ENCODE results near the gene TTBK2. TPM values are rescaled to one million over a fixed set of nuclear protein-coding genes. Genes with fewer than 3 reads are reported as not detected.

The TTBK2 gene
- total RNA-seq, 5 donors from 2014 or later (not counting 1 experiment from before 2014, with no cell fraction given): 26.2 to 30.7 (median 26.9) TPM

DNA sequence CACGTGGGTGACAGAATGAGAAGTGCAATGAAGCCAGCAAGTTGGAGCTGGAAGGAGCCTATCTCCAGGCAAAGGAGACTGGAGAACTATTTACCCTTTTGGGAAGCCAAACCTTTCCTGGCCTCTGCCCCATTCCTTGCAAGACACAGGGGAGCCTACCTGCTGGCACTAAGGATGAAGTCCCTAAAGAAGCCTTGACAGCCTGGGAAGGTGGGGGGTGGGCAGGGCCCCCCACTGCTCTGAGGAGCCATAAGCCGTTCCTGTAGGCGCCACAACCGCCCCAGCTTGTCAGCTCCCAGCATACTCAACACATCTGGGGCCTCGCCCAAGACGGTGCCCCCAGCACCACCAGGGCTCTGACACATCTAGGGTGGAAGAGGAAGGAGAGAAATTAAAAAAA, 189.1 kb downstream of the TTBK2 start:
- peak overlapping the region in 1 of 2 donors; percentile 59 for H3K27ac Mint-ChIP-seq
- DNase-seq (no peak), ATAC-seq (replicated peaks in 1 of 4) (no peak)
- no peak overlapping the region for H3K4me3 ChIP-seq (ENCODE audit: control insufficient read depth in 1 of 2, extremely low read depth in 1 of 2, low read length in 1 of 2)
- peaks cover 45% of the 10 kb centered on the region for H3K36me3 Mint-ChIP-seq
- no peaks in the 10 kb centered on the region for H3K27me3 ChIP-seq (replicated peaks in 1 of 2; ENCODE audit: control insufficient read depth in 2 of 2, extremely low read depth in 1 of 2, insufficient read depth in 2 of 2, low read length in 1 of 2)
- no peaks in the 10 kb centered on the region for H3K9me3 ChIP-seq
- no peaks in the 10 kb centered on the region for H3K27me3 Mint-ChIP-seq
- peaks cover 19 to 77% of the 10 kb centered on the region in 2 donors for H3K36me3 ChIP-seq (ENCODE audit: control insufficient read depth in 2 of 2, extremely low read depth in 1 of 2, insufficient read depth in 1 of 2, low read length in 1 of 2)
- H3K4me3 Mint-ChIP-seq: no peak overlapping the region
- peaks cover 10 to 19% (median 13%) of the 10 kb centered on the region in 3 donors for H3K4me1 Mint-ChIP-seq
- CTCF ChIA-PET: no interaction called here
- H3K4me1 ChIP-seq (ENCODE audit: control insufficient read depth in 1 of 2, extremely low read depth in 1 of 2, insufficient read depth in 2 of 2, low read length in 2 of 2): peaks cover 2 to 14% of the 10 kb centered on the region in 2 experiments
- POLR2A ChIA-PET: no interaction called here
- no peak overlapping the region for H3K27ac ChIP-seq (ENCODE audit: low read length)
- H3K9me3 Mint-ChIP-seq: no peaks in the 10 kb centered on the region
- no CpG with 5 or more reads among the region's 6 CpGs for WGBS (ENCODE audit: insufficient coverage)

DNA sequence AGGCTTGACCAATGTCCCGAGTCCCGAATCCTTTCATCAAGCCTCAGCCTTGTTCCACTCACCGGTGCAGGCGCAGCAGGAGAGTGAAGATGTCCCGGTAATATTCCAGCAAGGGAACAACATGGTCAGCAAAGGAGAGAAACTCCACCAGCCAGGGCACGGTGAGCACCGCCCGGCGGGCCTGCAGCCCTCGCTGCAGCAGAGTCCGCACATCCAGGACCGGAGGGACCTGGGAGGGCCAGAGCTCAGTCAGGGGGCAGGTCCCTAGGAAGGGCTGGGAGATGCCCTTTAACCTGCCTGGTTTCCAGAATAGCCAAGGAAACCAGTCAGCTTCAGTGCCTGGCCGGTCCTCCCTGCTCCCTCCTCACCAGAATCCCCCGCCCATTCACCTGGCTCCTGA, 190.0 kb downstream of the TTBK2 start:
- peaks cover 24 to 85% of the 10 kb centered on the region in 2 donors for H3K36me3 ChIP-seq (ENCODE audit: control insufficient read depth in 2 of 2, extremely low read depth in 1 of 2, insufficient read depth in 1 of 2, low read length in 1 of 2)
- H3K4me1 ChIP-seq (ENCODE audit: control insufficient read depth in 1 of 2, extremely low read depth in 1 of 2, insufficient read depth in 2 of 2, low read length in 2 of 2): peaks cover 0 to 7% of the 10 kb centered on the region in 2 experiments
- no peak for DNase-seq
- Mint-ChIP-seq H3K4me1 (peaks cover 5 to 15% (median 10%) of the 10 kb centered on the region in 3 donors), H3K27ac (no peak overlapping the region), H3K4me3 (no peak overlapping the region), H3K36me3 (peaks cover 47% of the 10 kb centered on the region), H3K9me3 (no peaks in the 10 kb centered on the region), H3K27me3 (no peaks in the 10 kb centered on the region)
- H3K27me3 ChIP-seq (replicated peaks in 1 of 2; ENCODE audit: control insufficient read depth in 2 of 2, extremely low read depth in 1 of 2, insufficient read depth in 2 of 2, low read length in 1 of 2): no peaks in the 10 kb centered on the region
- H3K4me3 ChIP-seq (ENCODE audit: control insufficient read depth in 1 of 2, extremely low read depth in 1 of 2, low read length in 1 of 2): no peak overlapping the region
- H3K9me3 ChIP-seq: no peaks in the 10 kb centered on the region
- POLR2A ChIA-PET: no interaction called here
- ATAC-seq (replicated peaks in 1 of 4): no peak
- 95% methylated on average over 13 of the region's 14 CpGs for WGBS (ENCODE audit: insufficient coverage)
- CTCF ChIA-PET: interaction anchor here in 1 of 2 donors (0.5 kb wide), 1 partner anchor 187 kb away, joined by 3 read pairs; no protein-coding TSS in a partner anchor
- no peak overlapping the region for H3K27ac ChIP-seq (ENCODE audit: low read length)

DNA sequence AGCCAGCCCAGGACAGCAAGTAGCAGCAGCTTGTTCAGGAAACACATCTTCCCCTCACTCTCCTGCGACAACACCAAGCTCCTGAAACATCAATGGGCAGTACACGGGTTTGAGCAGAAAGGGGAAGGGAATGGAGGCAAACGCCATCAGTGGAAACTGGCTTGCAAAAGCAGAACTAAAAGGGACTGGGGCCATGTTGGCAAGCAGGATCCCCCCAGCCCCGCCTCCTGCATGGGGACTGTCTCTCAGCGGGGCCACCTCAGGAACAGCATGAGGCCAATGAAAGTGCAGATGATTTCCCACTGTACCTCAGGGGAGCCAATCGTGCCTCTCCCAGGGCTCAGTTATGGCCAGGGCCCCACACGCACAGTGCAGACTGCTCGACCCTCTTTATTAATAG, 190.4 kb downstream of the TTBK2 start:
- DNase-seq: no peak
- ATAC-seq (replicated peaks in 1 of 4): no peak
- H3K36me3 ChIP-seq (ENCODE audit: control insufficient read depth in 2 of 2, extremely low read depth in 1 of 2, insufficient read depth in 1 of 2, low read length in 1 of 2): peaks cover 24 to 89% of the 10 kb centered on the region in 2 donors
- no peak overlapping the region for H3K27ac Mint-ChIP-seq
- H3K4me3 ChIP-seq (ENCODE audit: control insufficient read depth in 1 of 2, extremely low read depth in 1 of 2, low read length in 1 of 2): no peak overlapping the region
- no peak overlapping the region for H3K4me3 Mint-ChIP-seq
- H3K27me3 Mint-ChIP-seq: no peaks in the 10 kb centered on the region
- peaks cover 0 to 3% of the 10 kb centered on the region in 2 experiments for H3K4me1 ChIP-seq (ENCODE audit: control insufficient read depth in 1 of 2, extremely low read depth in 1 of 2, insufficient read depth in 2 of 2, low read length in 2 of 2)
- H3K9me3 ChIP-seq: no peaks in the 10 kb centered on the region
- H3K4me1 Mint-ChIP-seq: peaks cover 5 to 11% (median 8%) of the 10 kb centered on the region in 3 donors
- 91% methylated on average over 6 of the region's 8 CpGs for WGBS (ENCODE audit: insufficient coverage)
- no peaks in the 10 kb centered on the region for H3K27me3 ChIP-seq (replicated peaks in 1 of 2; ENCODE audit: control insufficient read depth in 2 of 2, extremely low read depth in 1 of 2, insufficient read depth in 2 of 2, low read length in 1 of 2)
- ChIA-PET CTCF (interaction anchor here in 1 of 2 donors (0.5 kb wide), 1 partner anchor 188 kb away, joined by 3 read pairs; no protein-coding TSS in a partner anchor), POLR2A (no interaction called here)
- H3K36me3 Mint-ChIP-seq: peaks cover 51% of the 10 kb centered on the region
- H3K9me3 Mint-ChIP-seq: no peaks in the 10 kb centered on the region
- no peak overlapping the region for H3K27ac ChIP-seq (ENCODE audit: low read length)

DNA sequence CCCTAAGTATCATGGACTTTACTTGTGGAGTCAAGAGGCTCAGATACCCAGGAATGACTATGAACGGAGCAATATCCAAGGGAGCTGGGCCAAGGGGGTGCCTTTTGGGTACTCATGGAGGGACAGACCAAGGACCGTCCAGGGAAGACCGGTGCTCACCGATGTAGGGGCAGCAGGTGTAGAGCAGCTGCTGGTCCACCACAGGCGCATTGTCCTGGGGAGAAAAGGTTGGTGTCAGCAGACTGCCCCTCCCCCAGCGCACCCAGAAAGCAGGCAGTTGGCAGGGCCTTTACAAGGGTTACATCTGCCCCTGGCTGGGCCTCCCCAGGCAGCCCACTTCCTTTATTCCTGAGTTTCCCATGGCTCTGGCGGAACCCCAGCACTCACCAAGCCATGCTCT, 191.2 kb downstream of the TTBK2 start:
- Mint-ChIP-seq H3K9me3 (no peaks in the 10 kb centered on the region), H3K27me3 (no peaks in the 10 kb centered on the region), H3K4me3 (no peak overlapping the region), H3K36me3 (peaks cover 58% of the 10 kb centered on the region), H3K4me1 (peaks cover 4 to 6% (median 5%) of the 10 kb centered on the region in 3 donors), H3K27ac (no peak overlapping the region)
- Histone ChIP-seq H3K4me3 (ENCODE audit: control insufficient read depth in 1 of 2, extremely low read depth in 1 of 2, low read length in 1 of 2) (no peak overlapping the region), H3K4me1 (ENCODE audit: control insufficient read depth in 1 of 2, extremely low read depth in 1 of 2, insufficient read depth in 2 of 2, low read length in 2 of 2) (no peaks in the 10 kb centered on the region), H3K36me3 (ENCODE audit: control insufficient read depth in 2 of 2, extremely low read depth in 1 of 2, insufficient read depth in 1 of 2, low read length in 1 of 2) (peaks cover 24 to 87% of the 10 kb centered on the region in 2 donors), H3K27ac (ENCODE audit: low read length) (no peak overlapping the region), H3K27me3 (replicated peaks in 1 of 2; ENCODE audit: control insufficient read depth in 2 of 2, extremely low read depth in 1 of 2, insufficient read depth in 2 of 2, low read length in 1 of 2) (no peaks in the 10 kb centered on the region), H3K9me3 (no peaks in the 10 kb centered on the region)
- POLR2A ChIA-PET: interaction anchor here in 1 of 2 donors (0.5 kb wide), 1 partner anchor 232 kb away, joined by 7 read pairs; no protein-coding TSS in a partner anchor
- DNase-seq (no peak), ATAC-seq (replicated peaks in 1 of 4) (no peak)
- WGBS (ENCODE audit: insufficient coverage): 99% methylated on average over 7 of the region's 7 CpGs
- CTCF ChIA-PET: no interaction called here

DNA sequence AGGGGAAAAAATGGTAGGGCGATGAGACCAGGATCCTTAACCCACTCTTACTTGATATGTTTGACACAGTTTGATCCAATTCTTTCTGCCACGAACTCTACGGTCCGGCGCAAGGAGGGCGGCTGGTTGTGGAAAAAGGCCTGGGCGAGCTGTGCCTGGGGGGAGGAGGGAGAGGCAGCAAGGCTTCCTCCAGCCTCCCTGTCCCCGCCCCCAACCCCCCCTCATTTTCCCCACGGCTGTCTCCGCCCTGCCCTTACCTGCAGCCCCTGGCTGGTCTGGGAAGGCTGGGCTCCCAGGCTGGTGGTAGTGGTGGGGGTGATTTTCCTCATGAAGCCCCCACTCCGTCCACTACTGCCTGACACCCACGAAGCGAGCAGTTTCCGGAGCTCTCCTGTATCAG, 191.6 kb downstream of the TTBK2 start:
- 100% methylated on average over 1 of the region's 14 CpGs for WGBS (ENCODE audit: insufficient coverage)
- H3K4me3 Mint-ChIP-seq: no peak overlapping the region
- H3K27ac Mint-ChIP-seq: no peak overlapping the region
- no peak overlapping the region for H3K4me3 ChIP-seq (ENCODE audit: control insufficient read depth in 1 of 2, extremely low read depth in 1 of 2, low read length in 1 of 2)
- H3K36me3 ChIP-seq (ENCODE audit: control insufficient read depth in 2 of 2, extremely low read depth in 1 of 2, insufficient read depth in 1 of 2, low read length in 1 of 2): peaks cover 24 to 87% of the 10 kb centered on the region in 2 donors
- no peaks in the 10 kb centered on the region for H3K27me3 ChIP-seq (replicated peaks in 1 of 2; ENCODE audit: control insufficient read depth in 2 of 2, extremely low read depth in 1 of 2, insufficient read depth in 2 of 2, low read length in 1 of 2)
- CTCF ChIA-PET: no interaction called here
- H3K27ac ChIP-seq (ENCODE audit: low read length): no peak overlapping the region
- H3K36me3 Mint-ChIP-seq: peaks cover 55% of the 10 kb centered on the region
- H3K4me1 Mint-ChIP-seq: peaks cover 1 to 2% (median 1%) of the 10 kb centered on the region in 3 donors
- no peaks in the 10 kb centered on the region for H3K9me3 Mint-ChIP-seq
- H3K27me3 Mint-ChIP-seq: no peaks in the 10 kb centered on the region
- H3K4me1 ChIP-seq (ENCODE audit: control insufficient read depth in 1 of 2, extremely low read depth in 1 of 2, insufficient read depth in 2 of 2, low read length in 2 of 2): no peaks in the 10 kb centered on the region
- H3K9me3 ChIP-seq: no peaks in the 10 kb centered on the region
- ATAC-seq (replicated peaks in 1 of 4) (no peak), DNase-seq (no peak)
- POLR2A ChIA-PET: no interaction called here

DNA sequence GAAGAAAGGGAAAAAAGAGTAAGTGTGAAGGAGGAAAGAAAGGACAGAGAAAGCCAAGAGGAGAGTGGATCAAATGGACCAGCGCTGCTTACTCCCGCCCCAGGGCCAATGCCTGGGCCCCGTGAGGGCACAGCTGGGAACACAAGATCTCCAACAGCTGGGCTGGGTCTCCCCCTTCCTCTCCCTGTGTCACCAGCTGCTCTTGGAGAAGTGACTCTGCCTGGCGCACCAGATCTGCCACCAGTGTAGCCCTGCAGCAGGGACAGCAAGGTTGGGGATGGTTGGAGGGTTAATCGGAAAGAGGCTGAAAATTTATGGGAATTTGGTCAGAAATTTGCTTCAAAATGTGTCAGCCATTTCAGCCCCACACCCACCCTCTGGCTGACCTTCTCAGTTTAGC, 192.0 kb downstream of the TTBK2 start:
- POLR2A ChIA-PET: no interaction called here
- H3K4me1 ChIP-seq (ENCODE audit: control insufficient read depth in 1 of 2, extremely low read depth in 1 of 2, insufficient read depth in 2 of 2, low read length in 2 of 2): no peaks in the 10 kb centered on the region
- DNase-seq (no peak), ATAC-seq (replicated peaks in 1 of 4) (no peak)
- CTCF ChIA-PET: no interaction called here
- no peak overlapping the region for H3K27ac Mint-ChIP-seq
- peaks cover 54% of the 10 kb centered on the region for H3K36me3 Mint-ChIP-seq
- no peaks in the 10 kb centered on the region for H3K27me3 ChIP-seq (replicated peaks in 1 of 2; ENCODE audit: control insufficient read depth in 2 of 2, extremely low read depth in 1 of 2, insufficient read depth in 2 of 2, low read length in 1 of 2)
- no peak overlapping the region for H3K4me3 ChIP-seq (ENCODE audit: control insufficient read depth in 1 of 2, extremely low read depth in 1 of 2, low read length in 1 of 2)
- H3K9me3 Mint-ChIP-seq: no peaks in the 10 kb centered on the region
- WGBS (ENCODE audit: insufficient coverage): 100% methylated on average over 2 of the region's 5 CpGs
- H3K9me3 ChIP-seq: no peaks in the 10 kb centered on the region
- no peak overlapping the region for H3K27ac ChIP-seq (ENCODE audit: low read length)
- H3K4me1 Mint-ChIP-seq: peaks cover 0 to 2% (median 1%) of the 10 kb centered on the region in 3 donors
- peaks cover 24 to 87% of the 10 kb centered on the region in 2 donors for H3K36me3 ChIP-seq (ENCODE audit: control insufficient read depth in 2 of 2, extremely low read depth in 1 of 2, insufficient read depth in 1 of 2, low read length in 1 of 2)
- no peaks in the 10 kb centered on the region for H3K27me3 Mint-ChIP-seq
- H3K4me3 Mint-ChIP-seq: no peak overlapping the region
